Upper lobe of left lung (tissue), 6 donors: ENCODE measurements around the gene CLSTN3. TPM values are rescaled to one million over a fixed set of nuclear protein-coding genes. Genes with fewer than 3 reads are reported as not detected.

Source experiments
- ATAC-seq, 2 donors: fragments of 200-7000 bp; cut with Tn5 transposase; one replicate each; pipeline ENCODE4 v1.9.1; 2022; ENCODE audit warnings: mild to moderate bottlenecking in 2 of 2, moderate library complexity in 2 of 2; ENCODE audit not compliant: low FRiP score in 2 of 2
- DNase-seq, 2 donors: peaks; one replicate each; pipeline ENCODE4 v3.0.0-alpha.2; 2019 to 2020
- H3K27ac ChIP-seq, 4 donors: fragments of 200-600 bp; sonication (generic); one replicate each; pipeline ENCODE4 v1.5.1; 2016 to 2019
- H3K27me3 ChIP-seq, 4 donors: fragments of 200-600 bp; sonication (generic); one replicate each; pipeline ENCODE4 v1.5.1; 2017 to 2019
- H3K36me3 ChIP-seq, 4 donors: fragments of 200-600 bp; sonication (generic); one replicate each; pipeline ENCODE4 v1.5.1; 2016 to 2019
- H3K4me1 ChIP-seq, 4 donors: fragments of 200-600 bp; sonication (generic); one replicate each; pipeline ENCODE4 v1.5.1; 2018 to 2019
- H3K4me3 ChIP-seq, 4 donors: fragments of 200-600 bp; sonication (generic); one replicate each; pipeline ENCODE4 v1.5.1; 2017 to 2019; ENCODE audit warnings: mild to moderate bottlenecking in 2 of 4, moderate library complexity in 1 of 4
- H3K9me3 ChIP-seq, 4 donors: fragments of 200-600 bp; sonication (generic); one replicate each; pipeline ENCODE4 v1.5.1; 2018 to 2019
- CTCF ChIP-seq, 6 experiments: fragments of 450-650 bp in 4 of 6; fragments of 200-600 bp in 2 of 6; sonication (generic) in 2 of 6; IDR thresholded peaks; one replicate each; pipeline ENCODE4 v1.5.1; 2016 to 2019; ENCODE audit warnings: antibody characterized with exemption in 6 of 6
- EP300 ChIP-seq, 4 donors: sonication (generic); formaldehyde crosslinking; IDR thresholded peaks; one replicate each; pipeline ENCODE4 v1.5.1; 2017; ENCODE audit warnings: antibody characterized with exemption in 4 of 4, control low read depth in 2 of 4
- POLR2A ChIP-seq, 4 donors: fragments of 450-650 bp; IDR thresholded peaks; one replicate each; pipeline ENCODE4 v1.5.1; 2016 to 2017; ENCODE audit warnings: antibody characterized with exemption in 4 of 4, mild to moderate bottlenecking in 2 of 4
- POLR2AphosphoS5 ChIP-seq, 2 donors: sonication (generic); formaldehyde crosslinking; IDR thresholded peaks; one replicate each; pipeline ENCODE4 v1.5.1; 2017; ENCODE audit warnings: antibody characterized with exemption in 2 of 2
- WGBS, 2 donors: methylation state at CpG; one replicate each; pipeline ENCODE4 v1.1.5; 2017 to 2018; 5-methylcytosine and 5-hydroxymethylcytosine counted together
- total RNA-seq, 6 donors: library from RNA; depleted of rRNA in 4 of 6; stranded (reverse); fragments of >200 nt in 4 of 6; gene quantifications; one replicate each; pipeline versions ENCODE4 v1.1.0 to v1.2.1, GENCODE V29; 2016 to 2021
- donor health status: DM: no; HTN: no; CAD: no; lungs with moderate emphysema.
- donor health status: DM: no; HTN: yes; CAD: no; lungs with severe emphysema.

Gene CLSTN3
- total RNA-seq, 6 donors from 2014 or later = 14.4 to 111 (median 39.0) TPM

- DNase-seq = no peak
- no peak overlapping the region for H3K27ac ChIP-seq
- WGBS, 2 donors = 81 to 84% methylated on average over 15 to 16 of the region's 17 CpGs
Measured at GRCh38 chr12:7127916-7128626, 2.1 kb upstream of the CLSTN3 start.

GRCh38 chr12:7128681-7129286 lies 1.4 kb upstream of the CLSTN3 start, which contains the start of gene RBP5:
TSS of gene RBP5 (minus strand) at chr12:7128889. CDS start at chr12:7128775, 114 bp downstream.
- Histone ChIP-seq H3K4me1 (peaks cover 19 to 28% (median 22%) of the 10 kb centered on the region in 4 donors), H3K27me3 (peaks cover 0 to 3% (median 0%) of the 10 kb centered on the region in 4 donors), H3K4me3 (peak within 1 kb of the TSS; percentile 57 to 86 (median 70)), H3K36me3 (peaks cover 0 to 3% (median 0%) of the 10 kb centered on the region in 4 donors), H3K27ac (peak within 1 kb of the TSS in 3 of 4 donors; percentile 53 to 84 (median 81)), H3K9me3 (no peaks in the 10 kb centered on the region)
- 55 to 70% methylated on average over 6 to 7 of the region's 7 CpGs for WGBS, 2 donors
- ATAC-seq = no peak
- DNase-seq = no peak
- TF ChIP-seq EP300 (IDR thresholded peaks at IDR 0.05) = no peak
- TF ChIP-seq CTCF (IDR thresholded peaks at IDR 0.05) = no peak
- TF ChIP-seq POLR2AphosphoS5 (IDR thresholded peaks at IDR 0.05) = no peak
- TF ChIP-seq POLR2A (IDR thresholded peaks at IDR 0.05) = no peak

More at GRCh38 chr12:7127916-7128626, 2.1 kb upstream of the CLSTN3 start:
- TF ChIP-seq POLR2AphosphoS5 (IDR thresholded peaks at IDR 0.05) (no peak), POLR2A (IDR thresholded peaks at IDR 0.05) (no peak), EP300 (IDR thresholded peaks at IDR 0.05) (no peak), CTCF (IDR thresholded peaks at IDR 0.05) (no peak)
- H3K27me3 ChIP-seq = peaks cover 0 to 3% (median 0%) of the 10 kb centered on the region in 4 donors
- peaks cover 21 to 28% (median 23%) of the 10 kb centered on the region in 4 donors for H3K4me1 ChIP-seq
- no peaks in the 10 kb centered on the region for H3K9me3 ChIP-seq
- no peaks in the 10 kb centered on the region for H3K36me3 ChIP-seq
- no peak overlapping the region for H3K4me3 ChIP-seq
- no peak for ATAC-seq

GRCh38 chr12:7129287-7129871 lies 792 bp upstream of the CLSTN3 start:
- peak overlapping the region; percentile 57 to 86 (median 70) for H3K4me3 ChIP-seq
- peaks cover 0 to 3% (median 0%) of the 10 kb centered on the region in 4 donors for H3K27me3 ChIP-seq
- no peak for TF ChIP-seq CTCF (IDR thresholded peaks at IDR 0.05)
- no peak for TF ChIP-seq POLR2AphosphoS5 (IDR thresholded peaks at IDR 0.05)
- no peak for TF ChIP-seq EP300 (IDR thresholded peaks at IDR 0.05)
- no peak for TF ChIP-seq POLR2A (IDR thresholded peaks at IDR 0.05)
- ATAC-seq (peak in 1 of 2 donors; percentile 14), DNase-seq (no peak)
- H3K36me3 ChIP-seq = peaks cover 0 to 9% (median 2%) of the 10 kb centered on the region in 4 donors
- 7 to 24% methylated on average over 6 to 19 of the region's 19 CpGs for WGBS, 2 donors
- H3K9me3 ChIP-seq = no peaks in the 10 kb centered on the region
- peak overlapping the region in 3 of 4 donors; percentile 53 to 84 (median 81) for H3K27ac ChIP-seq
- H3K4me1 ChIP-seq = peaks cover 19 to 28% (median 22%) of the 10 kb centered on the region in 4 donors

- H3K27ac ChIP-seq = peak overlapping the region; percentile 53 to 84 (median 69)
Measured at GRCh38 chr12:7130701-7131501, 730 bp downstream of the CLSTN3 start.

More at GRCh38 chr12:7130701-7131501, 730 bp downstream of the CLSTN3 start:
- TF ChIP-seq POLR2AphosphoS5 (IDR thresholded peaks at IDR 0.05) (no peak), POLR2A (IDR thresholded peaks at IDR 0.05) (no peak), CTCF (IDR thresholded peaks at IDR 0.05) (no peak), EP300 (IDR thresholded peaks at IDR 0.05) (no peak)
- Histone ChIP-seq H3K9me3 (no peaks in the 10 kb centered on the region), H3K27me3 (peaks cover 0 to 3% (median 0%) of the 10 kb centered on the region in 4 donors), H3K36me3 (peaks cover 0 to 24% (median 7%) of the 10 kb centered on the region in 4 donors), H3K4me1 (peaks cover 19 to 28% (median 22%) of the 10 kb centered on the region in 4 donors), H3K4me3 (peak overlapping the region; percentile 57 to 86 (median 70))
- 2 to 3% methylated on average over 31 to 32 of the region's 32 CpGs for WGBS, 2 donors
- DNase-seq (peak in 1 of 2 donors; percentile 73), ATAC-seq (peak; percentile 47 to 55)
